ENCODE measurements around the gene PALS2. TPM values are rescaled to one million over a fixed set of nuclear protein-coding genes. Genes with fewer than 3 reads are reported as not detected.

PALS2 gene
- total RNA-seq, 2 experiments from 2014 or later: 21.0 to 22.9 TPM

Other genes with a start within 250 kb of the PALS2 start
- 1 to 10 TPM; 4.7 TPM for gene GSDME, start 184.0 kb downstream of the PALS2 start, total RNA-seq